GM12801 (cell line): ENCODE measurements around the gene ABHD4.

Source experiments
- TF ChIP-seq, protein P1 (sequence below): IDR thresholded peaks from one replicate; pipeline ENCODE4 v1.5.1; 2011; ENCODE audit warnings: control low read depth; ENCODE audit not compliant: insufficient read length; ENCODE audit errors: extremely low read depth

ABHD4 gene

DNA sequence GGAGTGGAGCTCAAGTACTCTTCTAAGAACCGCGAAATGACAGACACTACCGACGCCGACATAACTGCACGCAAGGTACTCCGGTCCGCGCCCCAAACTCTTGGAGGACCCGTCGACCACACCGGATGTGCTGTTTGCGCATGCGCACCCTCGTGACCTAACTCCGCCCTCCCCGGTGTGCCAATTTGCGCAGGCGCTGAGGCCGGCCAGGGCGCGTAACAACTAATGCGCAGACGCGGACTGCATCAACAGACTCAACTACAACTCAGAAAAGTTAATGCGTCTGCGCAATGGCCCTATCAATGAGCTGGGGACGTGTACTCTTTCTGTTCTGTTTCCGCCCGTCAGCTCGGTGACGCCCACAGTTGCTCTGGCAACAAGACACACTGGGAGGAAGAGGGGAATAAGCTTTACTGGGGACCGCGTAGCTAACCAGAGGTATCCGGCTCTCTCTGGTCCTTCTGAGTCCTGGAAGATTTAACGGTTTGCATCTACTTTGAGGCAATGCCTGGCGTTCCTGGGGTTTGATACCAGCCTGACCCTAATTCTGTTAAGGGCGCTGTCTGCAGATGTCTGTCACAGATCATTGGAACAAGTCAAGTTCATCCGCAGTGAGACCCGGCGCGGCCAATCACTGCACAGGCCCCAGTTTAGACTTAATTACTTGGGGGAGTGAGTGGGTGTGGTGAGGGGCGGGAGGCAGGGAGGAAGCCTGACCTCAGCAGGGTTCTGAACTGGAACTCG lies 8.8 kb upstream of the ABHD4 start, which contains the start of gene DAD1:
DAD1 (minus strand) TSS at position 129 of the 744 bp plus-strand sequence; CDS start at position 62, 67 bp downstream.
- TF ChIP-seq, protein P1, sequence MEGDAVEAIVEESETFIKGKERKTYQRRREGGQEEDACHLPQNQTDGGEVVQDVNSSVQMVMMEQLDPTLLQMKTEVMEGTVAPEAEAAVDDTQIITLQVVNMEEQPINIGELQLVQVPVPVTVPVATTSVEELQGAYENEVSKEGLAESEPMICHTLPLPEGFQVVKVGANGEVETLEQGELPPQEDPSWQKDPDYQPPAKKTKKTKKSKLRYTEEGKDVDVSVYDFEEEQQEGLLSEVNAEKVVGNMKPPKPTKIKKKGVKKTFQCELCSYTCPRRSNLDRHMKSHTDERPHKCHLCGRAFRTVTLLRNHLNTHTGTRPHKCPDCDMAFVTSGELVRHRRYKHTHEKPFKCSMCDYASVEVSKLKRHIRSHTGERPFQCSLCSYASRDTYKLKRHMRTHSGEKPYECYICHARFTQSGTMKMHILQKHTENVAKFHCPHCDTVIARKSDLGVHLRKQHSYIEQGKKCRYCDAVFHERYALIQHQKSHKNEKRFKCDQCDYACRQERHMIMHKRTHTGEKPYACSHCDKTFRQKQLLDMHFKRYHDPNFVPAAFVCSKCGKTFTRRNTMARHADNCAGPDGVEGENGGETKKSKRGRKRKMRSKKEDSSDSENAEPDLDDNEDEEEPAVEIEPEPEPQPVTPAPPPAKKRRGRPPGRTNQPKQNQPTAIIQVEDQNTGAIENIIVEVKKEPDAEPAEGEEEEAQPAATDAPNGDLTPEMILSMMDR = no peak

DNA sequence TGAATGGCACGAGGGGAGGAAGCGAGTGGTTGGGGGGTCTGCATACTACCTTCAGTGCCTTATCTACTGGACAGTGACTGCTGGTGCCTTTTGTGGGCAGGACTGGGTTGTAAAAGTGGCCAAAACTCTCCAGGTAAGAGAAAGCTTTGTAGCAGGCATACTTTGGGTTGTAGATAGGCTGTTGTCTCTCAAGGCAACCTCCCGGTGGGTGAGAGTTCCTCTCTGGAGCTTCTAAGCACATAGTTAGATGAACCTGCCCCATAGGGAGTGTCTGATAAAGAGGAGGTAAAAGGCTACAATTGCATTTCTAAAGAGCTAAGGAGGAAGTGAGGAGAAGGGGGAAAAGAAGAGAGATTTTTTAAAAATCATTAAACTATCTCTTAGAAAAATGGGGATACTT lies 4.9 kb upstream of the ABHD4 start:
- TF ChIP-seq, protein P1 = no peak

DNA sequence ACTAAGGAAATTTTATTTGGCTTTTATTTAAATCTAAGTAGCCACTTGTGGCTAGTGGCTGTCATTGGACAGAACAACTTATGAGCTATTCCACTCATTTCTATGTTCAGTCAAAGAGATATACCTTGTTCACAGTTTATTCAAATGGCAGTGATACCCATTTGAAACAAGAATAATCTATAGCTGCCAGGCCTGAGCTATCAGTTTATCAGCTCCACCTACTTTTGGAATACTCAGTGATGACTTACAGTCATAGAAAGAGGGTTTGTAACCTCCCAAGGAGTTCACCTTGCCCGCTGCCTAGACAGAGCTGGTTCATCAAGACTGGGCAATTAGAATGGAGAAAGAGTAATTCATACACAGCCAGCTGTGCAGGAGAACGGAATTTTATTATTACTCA lies 4.5 kb upstream of the ABHD4 start:
- TF ChIP-seq, protein P1 = no peak

DNA sequence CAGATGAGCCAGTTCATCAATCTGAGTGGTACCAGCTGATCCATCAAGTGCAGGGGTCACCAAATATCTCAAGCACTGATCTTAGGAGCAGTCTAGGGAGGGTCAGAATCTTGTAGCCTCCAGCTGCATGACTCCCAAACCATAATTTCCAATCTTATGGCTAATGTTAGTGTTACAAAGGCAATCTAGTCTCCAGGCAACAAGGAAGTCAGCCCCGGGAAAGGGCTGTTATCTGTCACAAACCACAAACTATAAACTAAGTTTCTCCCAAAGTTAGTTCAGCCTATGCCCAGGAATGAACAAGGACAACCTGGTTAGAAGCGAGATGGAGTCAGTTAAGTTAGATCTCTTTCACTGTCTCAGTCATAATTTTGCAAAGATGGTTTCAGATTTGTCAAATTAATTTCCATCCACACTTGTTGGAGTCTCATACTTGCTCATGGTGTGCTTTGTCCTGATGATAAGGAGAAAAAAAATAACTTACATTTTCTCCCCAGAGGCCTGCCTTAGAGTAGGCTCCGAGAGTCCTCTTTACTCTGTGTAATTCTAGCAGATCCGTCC lies 3.9 kb upstream of the ABHD4 start:
- TF ChIP-seq, protein P1 = no peak

DNA sequence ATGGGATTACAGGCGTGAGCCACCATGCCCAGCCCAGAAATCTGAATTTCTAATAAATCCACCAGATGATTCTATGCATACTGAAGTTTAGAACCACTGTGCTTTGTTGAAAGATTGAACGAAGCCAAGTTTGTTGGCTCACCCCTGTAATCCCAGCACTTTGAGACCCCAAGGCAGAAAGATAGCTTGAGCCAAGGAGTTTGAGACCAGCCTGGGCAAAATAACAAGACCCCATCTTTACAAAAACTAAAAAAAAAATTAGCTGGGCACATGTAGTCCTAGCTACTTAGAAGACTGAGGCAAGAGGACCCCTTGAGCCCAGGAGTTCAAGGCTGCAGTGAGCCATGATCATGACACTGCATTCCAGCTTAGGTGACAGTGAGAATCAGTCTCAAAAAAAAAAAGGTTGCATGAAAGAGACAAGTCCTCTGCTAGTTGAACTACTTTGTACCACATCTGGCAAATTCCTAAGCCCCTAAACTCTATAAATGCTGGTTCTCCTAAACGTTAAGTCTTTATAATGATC lies 1.7 kb upstream of the ABHD4 start:
- TF ChIP-seq, protein P1 = no peak

DNA sequence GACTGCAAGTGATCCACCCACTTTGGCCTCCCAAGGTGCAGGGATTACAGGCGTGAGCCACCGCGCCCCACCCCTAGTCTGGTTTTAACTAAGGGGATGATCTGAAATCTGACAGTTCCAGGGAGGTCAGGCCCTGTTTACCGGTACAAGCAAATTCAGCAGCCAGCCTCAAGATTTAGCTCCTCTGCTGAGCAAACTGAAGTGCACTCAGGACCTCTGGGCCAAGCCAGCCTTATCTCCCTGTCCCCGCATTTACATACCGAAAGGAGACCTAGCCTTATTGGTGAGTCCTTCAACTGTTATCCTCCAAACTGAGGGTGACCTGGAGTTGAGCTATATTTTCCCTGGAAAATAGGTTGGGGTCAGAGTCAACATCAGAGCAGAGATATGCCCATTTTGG lies 835 bp upstream of the ABHD4 start:
- TF ChIP-seq, protein P1 = no peak

DNA sequence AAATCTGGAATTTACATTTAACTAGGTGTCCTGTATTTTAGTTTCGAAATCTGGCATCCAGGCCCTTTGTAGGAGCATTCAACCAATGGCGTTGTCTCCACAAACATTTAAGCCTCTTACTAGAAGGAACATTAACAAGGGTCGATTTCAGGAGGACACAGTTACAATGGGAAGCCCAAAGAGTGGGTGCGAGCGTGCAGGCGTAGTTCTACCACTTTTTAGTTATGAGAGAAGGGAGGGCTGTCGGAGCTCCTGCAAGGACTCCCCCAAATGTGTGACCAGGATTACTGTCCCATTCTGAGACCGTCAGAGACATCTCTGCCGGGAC lies 365 bp upstream of the ABHD4 start:
- TF ChIP-seq, protein P1 = no peak
